ENCODE measurements around the gene FUT8. TPM values are rescaled to one million over a fixed set of nuclear protein-coding genes. Genes with fewer than 3 reads are reported as not detected.

The FUT8 gene
- polyA plus RNA-seq, 1 of the 3 experiments (the other 2 are of a cell fraction): 31.7 TPM

DNA sequence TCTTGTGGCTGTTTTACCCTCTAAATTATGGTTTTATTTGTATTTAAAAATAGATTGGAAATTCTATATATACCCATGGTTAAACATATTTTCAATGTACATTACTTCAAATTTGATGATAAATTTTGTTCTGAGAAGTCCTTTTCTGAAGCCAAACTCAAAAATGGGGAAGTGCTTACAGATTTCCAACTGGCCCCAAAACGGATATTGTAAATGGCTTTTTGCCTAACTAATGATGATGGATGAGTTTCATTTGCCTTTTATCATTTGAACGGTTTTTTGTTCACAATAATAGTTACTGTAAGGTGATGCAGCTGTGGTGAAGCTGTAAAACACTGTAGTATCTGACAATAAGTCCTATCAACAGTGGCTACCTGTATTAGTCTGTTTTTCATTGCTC, 136.9 kb downstream of the FUT8 start:
- WGBS (ENCODE audit: low lambda C conversion rate): 51% methylated on average over 2 of the region's 2 CpGs
- Histone ChIP-seq H2AFZ (ENCODE audit: low read depth) (no peak overlapping the region), H3K79me2 (ENCODE audit: insufficient read depth) (peaks cover 54% of the 10 kb centered on the region), H3K36me3 (replicated peaks in 1 of 2; ENCODE audit: control insufficient read depth in 1 of 2, insufficient read depth in 2 of 2, low read length in 1 of 2) (no peaks in the 10 kb centered on the region), H4K20me1 (ENCODE audit: insufficient read depth) (no peaks in the 10 kb centered on the region; the same call in 1 of the 2 replicates), H3K27me3 (ENCODE audit: insufficient read depth) (no peaks in the 10 kb centered on the region), H3K9ac (no peak overlapping the region), H3K4me3 (ENCODE audit: low read depth in 2 of 2, low read length in 1 of 2) (no peak overlapping the region), H3K27ac (ENCODE audit: low read depth in 2 of 2, low read length in 1 of 2) (no peak overlapping the region), H3K4me1 (ENCODE audit: control insufficient read depth in 1 of 2, insufficient read depth in 2 of 2, low read depth in 1 of 2, low read length in 1 of 2) (no peaks in the 10 kb centered on the region; a peak in 1 of 4 replicates), H3F3A (replicated peaks; ENCODE audit: insufficient read depth) (no peaks in the 10 kb centered on the region), H3K9me2 (no peaks in the 10 kb centered on the region), H3K9me3 (no peaks in the 10 kb centered on the region), H3K4me2 (no peak overlapping the region)
- no peak for DNase-seq
- TF ChIP-seq CHD2 (IDR thresholded peaks at IDR 0.05; ENCODE audit: low read length, partially characterized antibody) (no peak), SIN3A (IDR thresholded peaks at IDR 0.05; ENCODE audit: borderline replicate concordance, low read depth, low read length) (no peak), NFIC (IDR thresholded peaks at IDR 0.05; ENCODE audit: borderline replicate concordance) (no peak), TCF12 (IDR thresholded peaks at IDR 0.05) (no peak), NRF1 (IDR thresholded peaks at IDR 0.05; ENCODE audit: low read depth, low read length) (no peak), EP300 (IDR thresholded peaks at IDR 0.05; ENCODE audit: borderline replicate concordance in 1 of 2, low read depth in 1 of 2, low read length in 1 of 2) (no peak)
- TF ChIP-seq, protein P1, sequence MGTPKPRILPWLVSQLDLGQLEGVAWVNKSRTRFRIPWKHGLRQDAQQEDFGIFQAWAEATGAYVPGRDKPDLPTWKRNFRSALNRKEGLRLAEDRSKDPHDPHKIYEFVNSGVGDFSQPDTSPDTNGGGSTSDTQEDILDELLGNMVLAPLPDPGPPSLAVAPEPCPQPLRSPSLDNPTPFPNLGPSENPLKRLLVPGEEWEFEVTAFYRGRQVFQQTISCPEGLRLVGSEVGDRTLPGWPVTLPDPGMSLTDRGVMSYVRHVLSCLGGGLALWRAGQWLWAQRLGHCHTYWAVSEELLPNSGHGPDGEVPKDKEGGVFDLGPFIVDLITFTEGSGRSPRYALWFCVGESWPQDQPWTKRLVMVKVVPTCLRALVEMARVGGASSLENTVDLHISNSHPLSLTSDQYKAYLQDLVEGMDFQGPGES (IDR thresholded peaks at IDR 0.05; ENCODE audit: low read depth, low read length): no peak
- TF ChIP-seq, protein P2, sequence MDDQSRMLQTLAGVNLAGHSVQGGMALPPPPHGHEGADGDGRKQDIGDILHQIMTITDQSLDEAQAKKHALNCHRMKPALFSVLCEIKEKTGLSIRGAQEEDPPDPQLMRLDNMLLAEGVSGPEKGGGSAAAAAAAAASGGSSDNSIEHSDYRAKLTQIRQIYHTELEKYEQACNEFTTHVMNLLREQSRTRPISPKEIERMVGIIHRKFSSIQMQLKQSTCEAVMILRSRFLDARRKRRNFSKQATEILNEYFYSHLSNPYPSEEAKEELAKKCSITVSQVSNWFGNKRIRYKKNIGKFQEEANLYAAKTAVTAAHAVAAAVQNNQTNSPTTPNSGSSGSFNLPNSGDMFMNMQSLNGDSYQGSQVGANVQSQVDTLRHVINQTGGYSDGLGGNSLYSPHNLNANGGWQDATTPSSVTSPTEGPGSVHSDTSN (IDR thresholded peaks at IDR 0.05): no peak
- TF ChIP-seq, protein P3, sequence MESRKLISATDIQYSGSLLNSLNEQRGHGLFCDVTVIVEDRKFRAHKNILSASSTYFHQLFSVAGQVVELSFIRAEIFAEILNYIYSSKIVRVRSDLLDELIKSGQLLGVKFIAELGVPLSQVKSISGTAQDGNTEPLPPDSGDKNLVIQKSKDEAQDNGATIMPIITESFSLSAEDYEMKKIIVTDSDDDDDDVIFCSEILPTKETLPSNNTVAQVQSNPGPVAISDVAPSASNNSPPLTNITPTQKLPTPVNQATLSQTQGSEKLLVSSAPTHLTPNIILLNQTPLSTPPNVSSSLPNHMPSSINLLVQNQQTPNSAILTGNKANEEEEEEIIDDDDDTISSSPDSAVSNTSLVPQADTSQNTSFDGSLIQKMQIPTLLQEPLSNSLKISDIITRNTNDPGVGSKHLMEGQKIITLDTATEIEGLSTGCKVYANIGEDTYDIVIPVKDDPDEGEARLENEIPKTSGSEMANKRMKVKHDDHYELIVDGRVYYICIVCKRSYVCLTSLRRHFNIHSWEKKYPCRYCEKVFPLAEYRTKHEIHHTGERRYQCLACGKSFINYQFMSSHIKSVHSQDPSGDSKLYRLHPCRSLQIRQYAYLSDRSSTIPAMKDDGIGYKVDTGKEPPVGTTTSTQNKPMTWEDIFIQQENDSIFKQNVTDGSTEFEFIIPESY (IDR thresholded peaks at IDR 0.05; ENCODE audit: borderline replicate concordance, low read depth): no peak
- POLR2A ChIA-PET: no interaction called here
- CTCF ChIA-PET: no interaction called here

DNA sequence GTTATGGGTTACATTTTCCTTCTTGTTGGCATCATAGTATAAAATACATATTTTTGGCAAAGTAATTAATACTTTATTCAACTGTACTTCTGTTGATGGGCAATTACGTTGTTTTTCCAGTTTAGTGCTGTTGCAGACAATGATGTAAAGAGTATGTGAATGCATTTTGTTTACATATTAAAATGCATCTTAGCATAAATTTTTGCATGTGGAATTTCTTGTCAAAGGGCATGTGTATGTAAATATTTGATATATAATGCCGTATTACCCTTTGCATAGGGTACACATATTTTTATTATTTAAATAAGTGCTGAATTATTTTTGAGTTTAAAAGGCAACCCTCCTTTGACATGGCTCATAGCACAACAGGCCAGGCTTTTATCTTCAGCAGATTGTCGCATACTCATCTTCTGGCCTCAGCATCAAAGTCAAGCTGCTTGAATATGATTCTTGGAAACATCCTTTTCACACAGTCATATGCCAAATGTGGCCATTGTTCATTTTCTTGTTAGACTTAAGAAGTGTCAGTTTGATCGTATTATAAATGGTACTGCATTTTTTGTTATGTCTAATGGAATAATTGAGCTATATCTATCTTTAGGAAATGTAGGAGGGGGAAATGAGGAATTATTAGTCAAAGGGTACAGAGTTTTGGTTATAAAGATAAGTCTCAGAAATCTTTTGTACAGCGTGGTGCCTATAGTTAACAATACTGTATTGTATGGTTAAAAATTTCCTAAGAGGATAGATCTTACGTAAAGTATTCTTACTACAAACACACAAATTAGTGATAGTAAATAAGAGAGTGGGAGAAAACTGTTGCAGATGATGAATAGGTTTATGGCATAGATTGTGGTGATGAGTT, 138.5 kb downstream of the FUT8 start:
- Histone ChIP-seq H2AFZ (ENCODE audit: low read depth) (no peak overlapping the region), H3K36me3 (replicated peaks in 1 of 2; ENCODE audit: control insufficient read depth in 1 of 2, insufficient read depth in 2 of 2, low read length in 1 of 2) (no peaks in the 10 kb centered on the region), H3F3A (replicated peaks; ENCODE audit: insufficient read depth) (no peaks in the 10 kb centered on the region), H3K9me3 (no peaks in the 10 kb centered on the region), H3K27me3 (ENCODE audit: insufficient read depth) (no peaks in the 10 kb centered on the region), H3K27ac (ENCODE audit: low read depth in 2 of 2, low read length in 1 of 2) (no peak overlapping the region), H3K9me2 (no peaks in the 10 kb centered on the region), H3K9ac (no peak overlapping the region), H4K20me1 (ENCODE audit: insufficient read depth) (no peaks in the 10 kb centered on the region; the same call in 1 of the 2 replicates), H3K4me1 (ENCODE audit: control insufficient read depth in 1 of 2, insufficient read depth in 2 of 2, low read depth in 1 of 2, low read length in 1 of 2) (no peaks in the 10 kb centered on the region), H3K4me2 (no peak overlapping the region), H3K4me3 (ENCODE audit: low read depth in 2 of 2, low read length in 1 of 2) (no peak overlapping the region), H3K79me2 (ENCODE audit: insufficient read depth) (peaks cover 65% of the 10 kb centered on the region)
- ChIA-PET POLR2A (no interaction called here), CTCF (interaction anchor here (0.7 kb wide), 1 partner anchor 1381 kb away, joined by 3 read pairs; no protein-coding TSS in a partner anchor)
- no peak for DNase-seq
- TF ChIP-seq POLR2AphosphoS5 (IDR thresholded peaks at IDR 0.05; ENCODE audit: low read depth, low read length) (no peak), SMC3 (IDR thresholded peaks at IDR 0.05; ENCODE audit: low read depth, low read length) (no peak), TCF12 (IDR thresholded peaks at IDR 0.05) (no peak), FOXJ3 (CRISPR knock-in tag; IDR thresholded peaks at IDR 0.05) (no peak), RFX5 (IDR thresholded peaks at IDR 0.05; ENCODE audit: low read length) (no peak), MEF2A (IDR thresholded peaks at IDR 0.05; ENCODE audit: borderline replicate concordance, low read depth) (no peak), RCOR1 (IDR thresholded peaks at IDR 0.05; ENCODE audit: low read length) (no peak), RAD21 (IDR thresholded peaks at IDR 0.05; ENCODE audit: low read length) (no peak), SIN3A (IDR thresholded peaks at IDR 0.05; ENCODE audit: borderline replicate concordance, low read depth, low read length) (no peak), EZH2phosphoT487 (IDR thresholded peaks at IDR 0.05; ENCODE audit: borderline replicate concordance, low read depth) (no peak), GATA2 (CRISPR knock-in tag; IDR thresholded peaks at IDR 0.05) (no peak)
- 95% methylated on average over 6 of the region's 6 CpGs for WGBS (ENCODE audit: low lambda C conversion rate)
